ENCODE results near the gene HNRNPUL1.
A peak's percentile ranks its signal among the peaks of the same experiment; 100 is the strongest.

HNRNPUL1 gene

GRCh38 chr19:41309180-41310032 is 45.2 kb downstream of the HNRNPUL1 start:
- Histone ChIP-seq H3K9me3 (ENCODE audit: severe bottlenecking) (no peaks in the 10 kb centered on the region), H3K4me3 (ENCODE audit: low read depth, low read length) (peak overlapping the region; percentile 92), H3K27ac (peak overlapping the region; percentile 91), H3K36me3 (peaks cover 61% of the 10 kb centered on the region), H3K27me3 (ENCODE audit: insufficient read depth, low read depth, severe bottlenecking) (no peaks in the 10 kb centered on the region)
- no peak for DNase-seq
- TF ChIP-seq, protein P1, sequence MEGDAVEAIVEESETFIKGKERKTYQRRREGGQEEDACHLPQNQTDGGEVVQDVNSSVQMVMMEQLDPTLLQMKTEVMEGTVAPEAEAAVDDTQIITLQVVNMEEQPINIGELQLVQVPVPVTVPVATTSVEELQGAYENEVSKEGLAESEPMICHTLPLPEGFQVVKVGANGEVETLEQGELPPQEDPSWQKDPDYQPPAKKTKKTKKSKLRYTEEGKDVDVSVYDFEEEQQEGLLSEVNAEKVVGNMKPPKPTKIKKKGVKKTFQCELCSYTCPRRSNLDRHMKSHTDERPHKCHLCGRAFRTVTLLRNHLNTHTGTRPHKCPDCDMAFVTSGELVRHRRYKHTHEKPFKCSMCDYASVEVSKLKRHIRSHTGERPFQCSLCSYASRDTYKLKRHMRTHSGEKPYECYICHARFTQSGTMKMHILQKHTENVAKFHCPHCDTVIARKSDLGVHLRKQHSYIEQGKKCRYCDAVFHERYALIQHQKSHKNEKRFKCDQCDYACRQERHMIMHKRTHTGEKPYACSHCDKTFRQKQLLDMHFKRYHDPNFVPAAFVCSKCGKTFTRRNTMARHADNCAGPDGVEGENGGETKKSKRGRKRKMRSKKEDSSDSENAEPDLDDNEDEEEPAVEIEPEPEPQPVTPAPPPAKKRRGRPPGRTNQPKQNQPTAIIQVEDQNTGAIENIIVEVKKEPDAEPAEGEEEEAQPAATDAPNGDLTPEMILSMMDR (IDR thresholded peaks at IDR 0.05; ENCODE audit: low read depth, low read length) = no peak

DNA sequence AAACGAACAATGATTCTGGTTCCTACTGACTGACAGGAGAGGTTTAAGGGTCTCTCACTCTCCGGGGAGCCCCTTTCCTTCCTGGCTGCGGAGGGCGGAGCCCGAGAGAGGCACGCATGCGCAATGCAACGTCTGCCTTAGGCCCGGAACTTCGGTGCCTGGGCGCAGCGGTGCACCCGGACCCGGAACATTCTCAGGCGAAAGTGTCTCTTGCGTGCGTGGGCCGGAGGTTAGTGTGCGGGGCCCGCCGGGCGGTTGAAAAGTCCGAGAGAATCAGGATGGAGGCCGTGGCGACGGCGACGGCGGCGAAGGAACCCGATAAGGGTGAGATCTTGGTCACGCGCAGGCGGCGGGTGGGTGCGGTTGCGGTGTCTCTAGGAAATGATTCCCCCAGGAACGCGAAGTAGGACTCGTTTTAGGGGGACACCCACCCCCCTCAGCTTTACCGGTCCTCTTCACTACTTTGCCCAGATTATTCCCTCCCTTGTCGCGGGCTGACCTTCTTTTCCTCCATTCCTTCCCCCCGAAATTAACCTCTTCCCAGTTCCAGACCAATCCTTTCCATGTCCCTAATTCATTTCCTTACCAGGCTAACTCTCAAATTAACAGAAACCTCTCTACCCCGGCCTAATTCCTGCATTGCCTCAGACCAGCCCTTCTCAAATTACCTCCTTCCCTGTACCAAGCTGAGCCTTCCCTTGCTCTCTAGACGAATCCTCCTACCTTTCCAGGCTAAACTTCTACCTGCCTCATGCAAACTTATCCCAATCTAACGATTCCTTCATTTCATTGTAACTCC is 46.1 kb downstream of the HNRNPUL1 start, which contains the start of gene CCDC97:
Gene CCDC97 (plus strand): TSS at position 140 of the 799 bp plus-strand sequence. CDS start 139 bp downstream, at position 279.
- H3K36me3 ChIP-seq = peaks cover 55% of the 10 kb centered on the region
- H3K9me3 ChIP-seq (ENCODE audit: severe bottlenecking) = no peaks in the 10 kb centered on the region
- H3K27ac ChIP-seq = peak within 1 kb of the TSS; percentile 91
- DNase-seq = peak; percentile 87
- peak within 1 kb of the TSS; percentile 92 for H3K4me3 ChIP-seq (ENCODE audit: low read depth, low read length)
- no peaks in the 10 kb centered on the region for H3K27me3 ChIP-seq (ENCODE audit: insufficient read depth, low read depth, severe bottlenecking)
- TF ChIP-seq, protein P1 (IDR thresholded peaks at IDR 0.05; ENCODE audit: low read depth, low read length) = no peak

DNA sequence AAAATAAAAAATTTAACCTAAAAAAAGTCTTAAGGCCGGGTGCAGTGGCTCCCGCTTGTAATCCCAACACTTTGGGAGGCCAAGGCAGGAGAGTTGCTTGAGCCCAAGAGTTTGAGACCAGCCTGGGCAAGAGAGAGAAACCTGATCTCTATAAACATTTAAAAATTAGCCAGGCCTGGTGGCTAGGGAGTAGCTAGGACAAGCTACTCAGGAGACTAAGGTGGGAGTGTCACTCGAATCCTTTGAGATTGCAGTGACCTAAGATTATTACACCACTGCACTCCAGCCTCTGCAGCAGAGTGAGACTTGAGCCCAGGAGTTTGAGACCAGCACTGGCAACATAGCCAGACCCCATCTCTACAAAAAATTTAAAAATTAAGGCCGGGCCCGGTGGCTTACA is 46.9 kb downstream of the HNRNPUL1 start:
- TF ChIP-seq, protein P1 (IDR thresholded peaks at IDR 0.05; ENCODE audit: low read depth, low read length) = no peak
- peaks cover 52% of the 10 kb centered on the region for H3K36me3 ChIP-seq

DNA sequence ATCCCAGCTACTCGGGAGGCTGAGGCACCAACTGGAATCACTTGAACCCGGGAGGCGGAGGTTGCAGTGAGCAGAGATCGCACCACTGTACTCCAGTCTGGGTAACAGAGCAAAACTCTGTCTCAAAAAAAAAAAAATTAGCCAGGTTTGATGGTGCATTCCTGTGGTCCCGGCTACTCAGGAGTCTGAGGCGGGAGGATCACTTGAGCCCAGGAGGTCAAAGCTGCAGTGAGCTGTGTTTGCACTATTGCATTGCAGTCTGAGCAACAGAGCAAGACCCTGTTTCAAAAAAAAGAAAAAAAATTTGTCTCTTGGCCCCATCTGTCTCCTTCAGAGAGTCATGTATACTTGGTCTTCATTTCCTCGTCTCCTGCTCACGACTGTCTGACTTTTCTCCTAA is 47.4 kb downstream of the HNRNPUL1 start:
- TF ChIP-seq, protein P1 (IDR thresholded peaks at IDR 0.05; ENCODE audit: low read depth, low read length) = no peak
- Histone ChIP-seq H3K4me3 (ENCODE audit: low read depth, low read length) (no peak overlapping the region), H3K27ac (no peak overlapping the region), H3K36me3 (peaks cover 52% of the 10 kb centered on the region), H3K27me3 (ENCODE audit: insufficient read depth, low read depth, severe bottlenecking) (no peaks in the 10 kb centered on the region), H3K9me3 (ENCODE audit: severe bottlenecking) (no peaks in the 10 kb centered on the region)
- DNase-seq = no peak

More for the DNA sequence above, 46.9 kb downstream of the HNRNPUL1 start:
- H3K9me3 ChIP-seq (ENCODE audit: severe bottlenecking) = no peaks in the 10 kb centered on the region
- H3K27me3 ChIP-seq (ENCODE audit: insufficient read depth, low read depth, severe bottlenecking) = no peaks in the 10 kb centered on the region
- H3K27ac ChIP-seq = peak overlapping the region; percentile 91
- no peak for DNase-seq
- H3K4me3 ChIP-seq (ENCODE audit: low read depth, low read length) = peak overlapping the region; percentile 92

- Histone ChIP-seq H3K27me3 (ENCODE audit: insufficient read depth, low read depth, severe bottlenecking) (no peaks in the 10 kb centered on the region), H3K9me3 (ENCODE audit: severe bottlenecking) (no peaks in the 10 kb centered on the region), H3K36me3 (peaks cover 64% of the 10 kb centered on the region), H3K4me3 (ENCODE audit: low read depth, low read length) (no peak overlapping the region), H3K27ac (no peak overlapping the region)
- DNase-seq = no peak
- TF ChIP-seq, protein P1 (IDR thresholded peaks at IDR 0.05; ENCODE audit: low read depth, low read length) = no peak
These were observed 52.2 kb downstream of the HNRNPUL1 start for GRCh38 chr19:41316306-41316920.
